HG02970 (cell line): ENCODE measurements around the gene RBKS.

ENCODE experiments used
- ATAC-seq: cut with Tn5 transposase; IDR thresholded peaks from one replicate; pipeline ENCODE4 v1.9.1; 2021; ENCODE audit warnings: mild to moderate bottlenecking, moderate library complexity, moderate number of reproducible peaks; ENCODE audit not compliant: unreplicated experiment, low FRiP score

The RBKS gene

GRCh38 chr2:27838502-27838901 is 51.7 kb downstream of the RBKS start:
- ATAC-seq = no peak

DNA sequence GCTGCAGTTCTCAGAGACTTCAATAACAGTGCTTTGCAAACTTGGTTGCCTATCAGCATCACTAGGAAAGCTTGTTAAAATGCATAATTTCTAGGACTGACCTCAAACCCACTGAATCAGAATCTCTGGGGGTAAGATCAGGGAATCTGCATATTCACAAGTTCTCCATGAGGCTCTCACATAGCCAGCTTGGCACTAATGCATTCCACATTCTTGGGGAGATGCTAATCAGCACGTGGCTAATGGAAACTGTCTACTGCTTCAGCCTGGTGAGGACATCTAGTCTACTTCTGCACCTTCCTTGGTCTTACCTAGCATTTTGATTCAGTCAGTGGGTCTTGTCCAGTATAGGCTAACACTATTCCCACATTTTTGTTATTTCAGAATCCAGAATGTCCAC is 56.3 kb downstream of the RBKS start:
- ATAC-seq = no peak

DNA sequence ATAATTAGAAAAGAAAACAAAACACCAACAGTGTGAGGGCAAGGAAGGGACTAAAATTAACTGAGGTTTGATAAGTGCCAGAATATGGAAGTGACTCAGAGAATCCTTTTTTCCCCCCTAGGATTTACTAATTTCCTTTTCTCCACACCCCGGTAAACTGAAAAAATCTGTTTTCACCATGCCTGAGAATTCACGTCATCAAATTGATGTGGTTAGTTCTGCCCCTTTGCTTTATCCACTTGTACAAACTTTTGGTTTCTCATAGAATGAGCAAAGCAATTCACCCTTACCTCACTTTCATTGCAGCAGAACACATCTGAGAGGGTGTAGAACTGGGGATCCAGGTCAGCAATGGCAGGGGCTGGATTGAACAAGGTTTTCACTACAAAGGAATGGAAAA is 57.8 kb downstream of the RBKS start:
- no peak for ATAC-seq

- ATAC-seq = no peak
These were observed 58.7 kb downstream of the RBKS start for GRCh38 chr2:27831279-27832050.

DNA sequence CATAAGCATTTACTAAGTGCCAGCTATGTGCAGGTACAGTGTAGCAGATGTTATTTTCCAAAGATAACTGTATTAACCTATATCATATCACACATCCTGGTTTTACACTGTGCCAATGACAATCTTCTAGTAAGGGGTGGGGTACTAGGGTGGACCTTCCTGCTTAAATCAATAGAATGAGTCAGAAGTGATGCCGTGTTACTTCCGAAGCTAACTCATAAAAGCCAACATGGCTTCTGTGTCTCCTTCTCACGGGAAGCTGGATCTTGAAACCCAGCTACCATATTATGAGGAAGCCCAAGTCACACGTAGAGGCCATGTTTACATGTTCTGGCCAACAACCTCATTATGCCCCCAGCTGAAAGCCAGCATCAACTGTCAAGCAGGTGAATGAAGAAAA is 59.5 kb downstream of the RBKS start:
- no peak for ATAC-seq

DNA sequence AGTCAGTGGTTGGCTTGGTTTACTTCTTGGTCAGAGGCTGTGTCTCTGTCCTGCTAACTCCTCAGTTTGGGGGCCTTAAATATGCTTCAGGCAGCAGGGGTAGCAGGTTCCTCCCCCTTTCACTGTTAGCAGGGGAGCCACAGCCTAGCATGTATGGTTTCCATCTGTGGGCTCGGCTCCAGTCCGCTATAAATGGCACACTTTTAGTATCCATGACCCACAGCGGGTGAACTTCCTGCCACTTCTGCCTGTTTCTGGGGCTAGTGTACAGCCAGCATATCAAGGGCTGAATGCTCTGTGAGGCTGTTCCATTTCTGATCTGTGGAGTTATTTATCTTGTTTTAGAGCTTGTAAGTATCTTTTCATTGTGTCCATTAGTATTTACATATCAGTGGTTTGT is 60.4 kb downstream of the RBKS start:
- ATAC-seq = no peak

- no peak for ATAC-seq
These were observed 61.9 kb downstream of the RBKS start for GRCh38 chr2:27828305-27828704.

GRCh38 chr2:27824401-27824800 is 65.8 kb downstream of the RBKS start:
- ATAC-seq = no peak

- ATAC-seq = no peak
These were observed 66.6 kb downstream of the RBKS start for GRCh38 chr2:27823569-27823968.

GRCh38 chr2:27823135-27823534 is 67.1 kb downstream of the RBKS start:
- ATAC-seq = no peak

GRCh38 chr2:27822049-27822448 is 68.1 kb downstream of the RBKS start:
- ATAC-seq = no peak

DNA sequence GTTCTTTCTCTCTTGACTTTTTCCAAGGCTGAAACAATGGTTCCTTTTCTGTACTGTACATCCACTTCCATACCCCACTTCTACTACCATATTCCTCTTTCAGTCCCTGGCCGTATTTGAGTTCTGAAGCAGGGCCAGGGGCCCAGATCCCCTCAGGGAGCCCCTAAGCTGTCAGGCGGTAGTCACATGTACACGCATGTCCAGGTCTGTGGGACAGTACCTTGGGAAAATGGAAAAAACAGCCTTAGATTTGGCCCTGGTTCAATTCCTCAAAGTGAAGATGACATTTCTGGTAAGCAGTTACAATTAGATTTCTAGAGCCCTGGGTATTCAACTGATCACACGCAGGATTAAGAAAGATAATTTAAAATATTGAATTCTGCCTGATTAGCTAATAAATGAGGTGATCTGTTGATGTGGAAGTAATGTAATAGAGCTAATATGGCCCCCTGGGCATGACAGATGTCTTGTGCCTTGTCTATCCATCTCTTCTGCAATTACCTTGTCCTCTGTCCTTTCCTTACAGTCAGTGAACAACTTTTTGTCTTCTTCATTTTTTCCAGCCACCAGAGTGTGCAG is 74.2 kb downstream of the RBKS start:
- no peak for ATAC-seq

GRCh38 chr2:27814758-27815157 is 75.4 kb downstream of the RBKS start:
- no peak for ATAC-seq

DNA sequence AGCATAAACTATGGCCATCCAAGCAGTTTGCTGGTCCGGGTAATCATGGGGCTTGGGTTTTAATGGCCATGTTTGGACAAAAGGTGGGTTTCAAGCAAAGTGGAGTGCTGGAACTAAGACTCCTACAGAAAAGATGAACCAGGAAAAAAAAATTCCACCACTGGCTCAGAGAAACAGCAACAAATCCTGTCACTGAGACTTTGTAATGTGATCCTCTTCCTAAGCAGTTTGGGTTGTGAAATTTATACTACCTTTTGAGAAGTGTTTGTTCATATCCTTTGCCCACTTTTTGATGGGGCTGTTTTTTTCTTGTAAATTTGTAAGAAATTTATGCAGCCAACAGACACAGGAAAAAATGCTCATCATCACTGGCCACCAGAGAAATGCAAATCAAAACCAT is 78.4 kb downstream of the RBKS start:
- no peak for ATAC-seq

DNA sequence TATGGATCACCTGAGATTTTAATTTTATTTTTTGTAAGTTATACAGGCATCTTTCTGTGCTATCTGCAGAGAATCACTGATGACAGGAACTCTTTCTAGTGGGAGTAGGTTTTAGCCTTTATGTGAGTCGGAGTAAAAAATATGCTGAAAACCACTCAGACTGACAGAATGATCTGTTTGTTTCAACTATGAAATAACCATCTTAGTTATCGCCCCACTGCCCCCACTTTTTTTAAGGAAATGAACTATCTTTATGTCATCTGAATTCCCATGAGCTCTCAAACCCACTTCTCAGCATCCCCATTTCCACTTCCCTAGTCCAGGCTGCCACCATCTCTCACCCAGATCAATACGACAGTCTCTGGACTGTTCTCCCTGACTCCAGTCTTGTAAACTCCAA is 79.7 kb downstream of the RBKS start:
- ATAC-seq = no peak

- ATAC-seq = no peak
These were observed 80.4 kb downstream of the RBKS start for GRCh38 chr2:27809761-27810241.

GRCh38 chr2:27808984-27809383 is 81.2 kb downstream of the RBKS start:
- ATAC-seq = no peak

DNA sequence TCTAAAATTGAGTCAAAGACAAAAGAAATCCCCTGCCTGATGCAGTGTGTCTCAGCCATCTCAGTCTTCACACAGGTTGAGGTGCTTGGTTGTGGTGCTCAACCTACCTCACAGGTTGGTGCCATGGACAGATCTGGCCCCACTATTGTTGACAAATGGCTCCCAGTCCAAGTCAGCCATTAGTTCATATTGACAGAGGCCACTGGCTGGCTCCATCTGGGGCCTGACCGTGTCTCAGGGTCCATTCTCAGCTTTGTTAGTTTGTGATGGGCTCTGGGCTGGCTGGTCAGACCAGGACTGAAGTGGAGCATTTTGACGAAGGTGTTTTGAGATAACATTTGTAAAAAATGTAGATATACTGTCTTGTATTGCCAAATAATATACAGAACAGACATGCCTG is 81.8 kb downstream of the RBKS start:
- no peak for ATAC-seq

DNA sequence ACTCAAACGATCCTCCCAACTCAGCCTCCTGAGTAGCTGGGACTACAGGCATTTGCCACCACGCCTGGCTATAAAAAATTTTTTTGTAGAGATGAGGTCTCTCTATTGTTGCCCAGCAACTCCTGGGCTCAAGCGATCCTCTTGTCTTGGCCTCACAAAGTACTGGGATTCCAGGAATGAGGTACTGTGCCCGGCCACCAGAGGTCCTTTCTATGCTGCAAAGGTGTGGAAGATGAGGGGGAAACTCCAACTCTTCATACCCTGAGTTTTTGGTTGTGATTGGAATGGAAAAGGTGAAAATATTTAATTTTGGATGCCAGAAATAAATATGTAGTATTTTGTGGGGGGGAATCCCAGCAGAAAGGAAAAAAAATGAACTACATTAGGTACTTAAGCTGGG is 82.7 kb downstream of the RBKS start:
- no peak for ATAC-seq

GRCh38 chr2:27806311-27807059 is 83.7 kb downstream of the RBKS start:
- no peak for ATAC-seq

DNA sequence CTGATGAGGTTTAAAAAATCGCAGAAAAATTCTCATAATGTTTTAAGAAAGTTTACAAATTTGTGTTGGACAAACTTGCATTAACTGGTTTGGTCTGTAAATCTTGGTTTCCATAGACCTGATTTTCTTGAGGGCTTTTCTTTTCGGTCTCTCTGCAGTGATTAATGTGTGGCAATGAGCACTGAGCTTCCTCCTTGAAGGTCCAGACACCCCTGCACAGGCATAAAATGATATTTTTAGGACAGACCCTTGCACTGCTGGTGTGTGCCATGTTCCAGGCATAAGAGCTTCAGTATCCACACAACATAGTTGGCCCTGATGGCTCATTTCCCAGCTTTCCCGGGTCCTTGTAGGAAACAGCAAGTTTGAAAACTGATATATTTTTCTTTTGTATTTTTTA is 85.0 kb downstream of the RBKS start:
- ATAC-seq = no peak

DNA sequence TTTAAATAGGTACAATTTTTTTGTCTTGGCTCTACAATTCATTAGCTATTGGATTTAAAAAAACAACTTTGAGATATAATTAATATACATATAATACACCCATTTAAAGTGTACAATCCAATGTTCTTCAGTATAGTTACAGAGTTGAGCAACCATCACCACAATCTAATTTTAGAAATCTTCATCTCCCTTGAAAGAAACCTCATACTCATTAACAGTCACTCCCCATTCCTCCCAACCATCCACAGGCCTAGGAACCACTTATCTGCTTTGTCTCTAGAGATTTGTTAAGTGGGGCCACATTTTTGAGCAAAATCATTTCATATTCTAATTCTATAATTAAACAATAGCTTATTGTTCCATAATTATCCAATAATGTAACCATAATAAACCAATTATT is 86.0 kb downstream of the RBKS start:
- ATAC-seq = no peak
